ENCODE measurements around the gene UNC13D.
A peak's percentile ranks its signal among the peaks of the same experiment; 100 is the strongest.
"Not testable (repeated sequence)": the region's sequence is repeated elsewhere in the genome, so short reads cannot be mapped to it uniquely, and the experiment has no call there.

Gene UNC13D

GRCh38 chr17:75864448-75864871, 20.3 kb upstream of the UNC13D start:
- Mint-ChIP-seq H3K36me3 (no peaks in the 10 kb centered on the region), H3K4me1 (peaks cover 25% of the 10 kb centered on the region), H3K27me3 (no peaks in the 10 kb centered on the region), H3K27ac (peak overlapping the region; percentile 68), H3K4me3 (no peak overlapping the region), H3K9me3 (no peaks in the 10 kb centered on the region)

- no peak overlapping the region for H3K4me3 Mint-ChIP-seq
- peak overlapping the region; percentile 10 for H3K27ac Mint-ChIP-seq
- no peaks in the 10 kb centered on the region for H3K27me3 Mint-ChIP-seq
- H3K9me3 Mint-ChIP-seq = no peaks in the 10 kb centered on the region
- no peaks in the 10 kb centered on the region for H3K36me3 Mint-ChIP-seq
- peaks cover 31% of the 10 kb centered on the region for H3K4me1 Mint-ChIP-seq
Observed at GRCh38 chr17:75861927-75862317, 17.7 kb upstream of the UNC13D start.

- H3K36me3 Mint-ChIP-seq, H3K4me3 Mint-ChIP-seq, H3K27me3 Mint-ChIP-seq, H3K9me3 Mint-ChIP-seq: not testable (repeated sequence)
- H3K27ac Mint-ChIP-seq = peak overlapping the region; percentile 35
- H3K4me1 Mint-ChIP-seq = peaks cover 25% of the 10 kb centered on the region
Observed at GRCh38 chr17:75859358-75859757, 15.2 kb upstream of the UNC13D start.

DNA sequence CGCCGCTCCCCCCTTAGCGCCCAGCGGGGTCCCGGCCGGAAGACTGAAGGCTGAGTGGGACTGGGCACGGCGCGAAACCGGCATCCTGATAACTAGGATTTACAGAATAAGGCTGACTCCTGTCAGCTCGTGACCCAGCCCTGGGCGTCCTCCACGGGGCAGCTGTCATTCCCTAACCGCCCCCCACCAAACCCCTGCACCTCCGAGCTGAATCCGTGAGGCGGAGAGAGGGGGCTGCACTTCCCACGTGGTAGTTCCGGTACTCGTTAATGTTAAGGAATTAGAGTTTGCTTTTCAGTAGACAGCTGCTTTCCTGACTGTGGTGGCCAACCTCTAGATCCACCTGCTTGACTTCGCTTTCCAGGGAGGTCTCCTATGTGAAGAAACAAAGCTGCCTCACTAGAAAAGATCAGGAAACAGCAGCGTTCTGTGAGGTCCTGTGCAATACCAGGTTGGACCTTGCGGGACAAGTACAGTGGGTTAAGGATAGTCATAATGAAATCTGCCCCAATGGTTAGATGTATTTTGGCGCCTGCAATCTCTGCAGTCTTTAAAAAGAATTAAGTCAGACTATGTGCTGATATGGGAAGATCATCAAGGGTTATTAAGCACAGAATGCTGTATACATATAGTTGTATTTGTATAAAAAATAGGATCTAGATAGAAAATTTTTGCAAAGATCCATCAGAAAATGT, 12.0 kb upstream of the UNC13D start:
- no peaks in the 10 kb centered on the region for H3K36me3 Mint-ChIP-seq
- H3K9me3 Mint-ChIP-seq = no peaks in the 10 kb centered on the region
- H3K4me3 Mint-ChIP-seq = no peak overlapping the region
- H3K27me3 Mint-ChIP-seq = no peaks in the 10 kb centered on the region
- H3K4me1 Mint-ChIP-seq = peaks cover 31% of the 10 kb centered on the region
- peak overlapping the region; percentile 90 for H3K27ac Mint-ChIP-seq

- Mint-ChIP-seq H3K4me3 (no peak within 1 kb of the TSS), H3K27me3 (no peaks in the 10 kb centered on the region), H3K4me1 (peaks cover 31% of the 10 kb centered on the region), H3K9me3 (no peaks in the 10 kb centered on the region), H3K36me3 (no peaks in the 10 kb centered on the region), H3K27ac (peak within 1 kb of the TSS; percentile 90)
Observed at GRCh38 chr17:75855310-75856061, 11.3 kb upstream of the UNC13D start, which contains the start of gene WBP2. TSS of gene WBP2 (minus strand) at chr17:75855335. CDS start at chr17:75855297, 38 bp downstream.

DNA sequence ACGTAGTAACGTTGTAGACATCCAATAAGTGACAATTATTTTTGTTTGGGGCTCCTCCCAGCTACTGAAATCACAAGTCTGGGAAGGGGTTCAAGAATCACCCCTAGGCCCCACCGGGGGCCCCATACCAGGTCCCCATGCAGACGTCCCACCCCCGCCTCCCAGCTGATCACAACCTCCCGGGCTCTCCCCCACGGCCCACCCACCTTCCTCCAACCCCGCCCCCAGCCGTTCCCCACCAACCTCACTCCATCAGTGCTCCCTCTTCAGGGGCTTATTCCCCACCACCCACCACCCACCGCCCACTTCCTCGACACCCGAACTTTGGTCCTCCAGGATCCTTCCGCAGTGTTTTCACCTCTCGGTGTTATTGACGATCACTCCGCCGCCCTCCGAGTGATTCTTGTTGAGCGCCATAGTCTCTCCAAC, 10.7 kb upstream of the UNC13D start:
- Mint-ChIP-seq H3K4me1 (peaks cover 31% of the 10 kb centered on the region), H3K27me3 (no peaks in the 10 kb centered on the region), H3K36me3 (no peaks in the 10 kb centered on the region), H3K27ac (no peak overlapping the region), H3K4me3 (no peak overlapping the region), H3K9me3 (no peaks in the 10 kb centered on the region)

DNA sequence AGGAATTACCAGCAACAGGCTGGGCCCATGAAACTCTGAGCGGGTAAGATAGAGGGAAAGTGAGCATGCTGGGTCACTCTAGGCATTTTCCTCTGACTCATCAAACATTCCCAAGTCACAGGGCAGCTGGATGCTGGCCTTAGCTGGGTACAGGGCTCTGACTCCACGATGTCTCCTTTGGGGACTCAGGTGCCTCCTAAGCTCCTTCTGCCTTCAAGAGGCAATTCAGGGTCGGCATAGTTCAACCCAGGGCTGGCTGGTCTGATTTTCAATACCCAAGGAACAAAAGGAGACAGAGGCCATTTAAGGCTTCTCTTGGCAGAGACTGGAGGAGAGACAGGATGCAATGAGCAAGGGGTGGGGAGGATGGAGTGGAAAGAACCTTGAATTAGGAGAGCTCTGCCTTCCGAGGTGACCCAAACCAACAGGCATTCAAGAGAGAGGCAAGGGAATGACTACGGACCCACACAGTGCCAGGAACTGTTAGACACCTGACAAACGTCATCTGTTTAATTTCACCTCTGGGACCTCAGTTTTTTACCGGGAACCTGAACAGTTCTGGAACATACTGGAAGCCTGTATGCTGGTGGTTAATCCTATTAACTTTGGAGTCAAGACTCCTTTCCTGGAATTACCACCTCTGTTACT, 10.0 kb upstream of the UNC13D start:
- H3K4me3 Mint-ChIP-seq = no peak overlapping the region
- H3K27me3 Mint-ChIP-seq = no peaks in the 10 kb centered on the region
- no peaks in the 10 kb centered on the region for H3K9me3 Mint-ChIP-seq
- H3K27ac Mint-ChIP-seq = no peak overlapping the region
- no peaks in the 10 kb centered on the region for H3K36me3 Mint-ChIP-seq
- H3K4me1 Mint-ChIP-seq = peaks cover 31% of the 10 kb centered on the region

DNA sequence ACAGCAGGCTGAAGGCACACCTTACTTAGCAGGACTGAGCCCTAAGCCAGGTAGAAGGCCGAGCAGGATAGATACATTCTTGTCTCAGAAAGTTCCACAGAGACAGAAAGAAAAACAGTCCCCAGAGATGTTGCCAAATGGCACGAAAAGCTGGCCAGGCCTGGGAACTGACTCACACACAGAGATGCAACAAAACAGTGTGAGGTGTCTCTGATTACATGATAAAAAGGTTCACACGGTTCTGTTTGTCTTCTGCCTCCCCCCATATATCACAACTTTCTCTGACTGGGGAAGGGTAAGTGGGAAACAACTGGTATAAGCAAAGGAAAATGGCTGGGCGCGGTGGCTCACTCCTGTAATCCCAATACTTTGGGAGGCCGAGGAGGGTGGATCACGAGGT, 9.2 kb upstream of the UNC13D start:
- H3K9me3 Mint-ChIP-seq = no peaks in the 10 kb centered on the region
- H3K36me3 Mint-ChIP-seq = no peaks in the 10 kb centered on the region
- peak overlapping the region; percentile 35 for H3K27ac Mint-ChIP-seq
- peaks cover 28% of the 10 kb centered on the region for H3K4me1 Mint-ChIP-seq
- no peaks in the 10 kb centered on the region for H3K27me3 Mint-ChIP-seq
- peak overlapping the region; percentile 51 for H3K4me3 Mint-ChIP-seq

GRCh38 chr17:75851693-75851991, 7.4 kb upstream of the UNC13D start:
- H3K4me1 Mint-ChIP-seq = peaks cover 30% of the 10 kb centered on the region
- not testable (repeated sequence) for H3K27ac Mint-ChIP-seq, H3K9me3 Mint-ChIP-seq, H3K27me3 Mint-ChIP-seq, H3K36me3 Mint-ChIP-seq, H3K4me3 Mint-ChIP-seq

- Mint-ChIP-seq H3K4me1 (peaks cover 24% of the 10 kb centered on the region), H3K36me3 (peaks cover 1% of the 10 kb centered on the region), H3K9me3 (no peaks in the 10 kb centered on the region), H3K27ac (no peak overlapping the region), H3K27me3 (no peaks in the 10 kb centered on the region), H3K4me3 (no peak overlapping the region)
Observed at GRCh38 chr17:75850928-75851692, 6.9 kb upstream of the UNC13D start.

GRCh38 chr17:75849724-75850123, 5.5 kb upstream of the UNC13D start:
- Mint-ChIP-seq H3K36me3 (peaks cover 1% of the 10 kb centered on the region), H3K27me3 (no peaks in the 10 kb centered on the region), H3K4me1 (peaks cover 35% of the 10 kb centered on the region), H3K4me3 (no peak overlapping the region), H3K27ac (no peak overlapping the region), H3K9me3 (no peaks in the 10 kb centered on the region)

GRCh38 chr17:75849279-75849646, 5.1 kb upstream of the UNC13D start:
- Mint-ChIP-seq H3K27me3 (no peaks in the 10 kb centered on the region), H3K27ac (no peak overlapping the region), H3K9me3 (no peaks in the 10 kb centered on the region), H3K4me1 (peaks cover 31% of the 10 kb centered on the region), H3K4me3 (no peak overlapping the region), H3K36me3 (peaks cover 1% of the 10 kb centered on the region)

DNA sequence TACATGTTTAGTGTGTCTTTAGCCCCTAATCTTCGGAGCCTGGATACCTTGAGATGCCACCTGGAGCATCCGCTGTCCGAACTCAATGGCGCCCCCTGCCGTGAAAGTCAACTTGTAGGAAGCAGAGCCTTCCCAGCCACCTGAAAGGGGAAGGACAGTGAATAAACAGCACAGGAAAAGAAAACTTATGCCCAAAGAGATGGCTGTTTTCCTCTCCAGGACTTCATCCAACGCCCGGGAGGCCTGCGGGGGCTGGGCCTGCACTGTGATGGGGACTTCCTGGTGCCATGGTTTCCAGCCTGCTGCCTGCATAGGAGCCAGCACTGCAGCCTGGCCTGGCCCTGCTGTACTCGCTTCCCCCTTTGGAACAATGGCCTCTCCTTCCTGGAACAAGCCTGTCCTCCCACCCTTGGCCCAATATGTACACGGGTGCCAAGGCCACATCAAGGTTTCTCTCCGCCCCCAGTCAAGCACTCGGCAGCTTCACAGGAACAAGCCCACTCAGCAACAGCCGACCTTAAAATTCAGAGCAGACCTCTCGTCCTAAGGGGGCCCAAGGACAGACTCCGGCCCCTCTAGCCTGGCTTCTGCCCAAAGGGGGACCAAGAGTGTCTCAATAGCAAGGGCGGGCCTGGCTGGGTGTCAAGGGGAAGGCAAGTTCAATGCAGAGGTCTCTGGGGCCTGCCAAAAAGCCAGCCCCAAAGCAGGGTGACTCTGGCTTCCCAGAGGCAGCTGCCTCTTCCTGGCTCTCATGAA, 4.5 kb upstream of the UNC13D start:
- H3K9me3 Mint-ChIP-seq = no peaks in the 10 kb centered on the region
- H3K36me3 Mint-ChIP-seq = peaks cover 1% of the 10 kb centered on the region
- H3K4me1 Mint-ChIP-seq = peaks cover 31% of the 10 kb centered on the region
- no peak overlapping the region for H3K4me3 Mint-ChIP-seq
- H3K27me3 Mint-ChIP-seq = no peaks in the 10 kb centered on the region
- H3K27ac Mint-ChIP-seq = peak overlapping the region; percentile 51

GRCh38 chr17:75847614-75848522, 3.7 kb upstream of the UNC13D start:
- peak overlapping the region; percentile 51 for H3K27ac Mint-ChIP-seq
- no peak overlapping the region for H3K4me3 Mint-ChIP-seq
- H3K4me1 Mint-ChIP-seq = peaks cover 25% of the 10 kb centered on the region
- no peaks in the 10 kb centered on the region for H3K27me3 Mint-ChIP-seq
- peaks cover 1% of the 10 kb centered on the region for H3K36me3 Mint-ChIP-seq
- H3K9me3 Mint-ChIP-seq = no peaks in the 10 kb centered on the region
